GM12891 (cell line): ENCODE data around the gene KRTAP3-1.

Experiments used
- DNase-seq: peaks from one replicate; pipeline ENCODE4 v3.0.0; 2011; ENCODE audit warnings: low spot score; ENCODE audit not compliant: insufficient read length
- FAIRE-seq: peaks from 2 replicates; lab custom pipeline; 2011; peaks lifted over from hg19 to GRCh38; lab: Jason Lieb, UNC
- PAX5 ChIP-seq: IDR thresholded peaks from 2 replicates; pipeline ENCODE4 v1.6.1; 2011; ENCODE audit warnings: low read length, moderate library complexity, mild to moderate bottlenecking; ENCODE audit not compliant: insufficient read depth, severe bottlenecking
- POLR2A ChIP-seq: IDR thresholded peaks from 2 replicates; pipeline ENCODE4 v1.6.1; 2011; ENCODE audit warnings: low read depth, low read length, control low read depth
- POLR2AphosphoS5 ChIP-seq: IDR thresholded peaks from 2 replicates; pipeline ENCODE4 v1.6.1; 2011; ENCODE audit warnings: low read depth, low read length, control low read depth
- POU2F2 ChIP-seq: IDR thresholded peaks from 2 replicates; pipeline ENCODE4 v1.6.1; 2011; ENCODE audit warnings: low read depth, mild to moderate bottlenecking, control low read depth, low read length, moderate library complexity
- SPI1 ChIP-seq: IDR thresholded peaks from 2 replicates; pipeline ENCODE4 v1.6.1; 2011; ENCODE audit warnings: low read depth, low read length, control low read depth
- TAF1 ChIP-seq: IDR thresholded peaks from 2 replicates; pipeline ENCODE4 v1.6.1; 2011; ENCODE audit warnings: low read depth, low read length, control low read depth

The KRTAP3-1 gene

GRCh38 chr17:40978575-40979151, 30.3 kb downstream of the KRTAP3-1 start:
- FAIRE-seq (no peak), DNase-seq (no peak)
- TF ChIP-seq SPI1: no peak
- TF ChIP-seq POLR2A: no peak
- TF ChIP-seq PAX5: no peak
- TF ChIP-seq POU2F2: no peak
- no peak for TF ChIP-seq TAF1
- TF ChIP-seq POLR2AphosphoS5: no peak

- TF ChIP-seq PAX5 (no peak), POLR2AphosphoS5 (no peak), SPI1 (no peak)
- DNase-seq (no peak), FAIRE-seq (no peak)
Measured at GRCh38 chr17:40975516-40975915, 33.4 kb downstream of the KRTAP3-1 start.

GRCh38 chr17:40974366-40974765, 34.6 kb downstream of the KRTAP3-1 start:
- TF ChIP-seq POLR2AphosphoS5: no peak
- no peak for TF ChIP-seq SPI1
- TF ChIP-seq POLR2A: no peak
- TF ChIP-seq PAX5: no peak
- TF ChIP-seq TAF1: no peak
- no peak for TF ChIP-seq POU2F2
- DNase-seq: no peak
- FAIRE-seq: no peak

- TF ChIP-seq PAX5: no peak
- TF ChIP-seq POLR2AphosphoS5: no peak
- TF ChIP-seq TAF1: no peak
- no peak for TF ChIP-seq POLR2A
- TF ChIP-seq POU2F2: no peak
- no peak for TF ChIP-seq SPI1
- no peak for FAIRE-seq
- DNase-seq: no peak
Measured at GRCh38 chr17:40967582-40967981, 41.3 kb downstream of the KRTAP3-1 start.

GRCh38 chr17:40966848-40967247, 42.1 kb downstream of the KRTAP3-1 start, which contains the start of gene KRT39:
KRT39 (minus strand) TSS chr17:40966948; CDS start chr17:40966856, 92 bp downstream.
- no peak for TF ChIP-seq POLR2AphosphoS5
- no peak for TF ChIP-seq POU2F2
- TF ChIP-seq SPI1: no peak
- TF ChIP-seq POLR2A: no peak
- no peak for TF ChIP-seq PAX5
- no peak for TF ChIP-seq TAF1
- DNase-seq: no peak
- FAIRE-seq: no peak

GRCh38 chr17:40963838-40964237, 45.1 kb downstream of the KRTAP3-1 start:
- FAIRE-seq (peak; percentile 50), DNase-seq (peak; percentile 7)
- no peak for TF ChIP-seq SPI1
- no peak for TF ChIP-seq TAF1
- no peak for TF ChIP-seq PAX5
- TF ChIP-seq POU2F2: no peak
- TF ChIP-seq POLR2AphosphoS5: no peak
- no peak for TF ChIP-seq POLR2A

- TF ChIP-seq TAF1 (no peak), SPI1 (no peak), POLR2AphosphoS5 (no peak), POLR2A (no peak), PAX5 (no peak), POU2F2 (no peak)
- no peak for DNase-seq
- FAIRE-seq: no peak
Measured at GRCh38 chr17:40962059-40962561, 46.8 kb downstream of the KRTAP3-1 start.

GRCh38 chr17:40961591-40961990, 47.3 kb downstream of the KRTAP3-1 start:
- TF ChIP-seq POLR2AphosphoS5 (no peak), PAX5 (no peak), POU2F2 (no peak), TAF1 (no peak), SPI1 (no peak), POLR2A (no peak)
- FAIRE-seq (no peak), DNase-seq (no peak)

GRCh38 chr17:40960144-40960543, 48.8 kb downstream of the KRTAP3-1 start:
- no peak for DNase-seq
- TF ChIP-seq POLR2A (no peak), POU2F2 (no peak), SPI1 (no peak), PAX5 (no peak), POLR2AphosphoS5 (no peak), TAF1 (no peak)
- no peak for FAIRE-seq
